MCF 10A (cell line): ENCODE data around the gene MAST2. TPM values are rescaled to one million over a fixed set of nuclear protein-coding genes. Genes with fewer than 3 reads are reported as not detected.

ENCODE experiments used
- BruUV-seq: library from RNA; stranded (reverse); fragments of 400-500 nt; replicated peaks from 2 replicates; lab custom pipeline; 2021; lab: Mats Ljungman, UMichigan
- CTCF ChIA-PET: fragments of 300-600 bp; sonication (Branson Sonifier 250); formaldehyde crosslinking; extraction: SDS; loops from one replicate; lab custom pipeline; 2021; ENCODE audit warnings: antibody characterized with exemption, inconsistent platforms; lab: Yijun Ruan, JAX
- POLR2A ChIA-PET: fragments of 300-600, 350-650 bp; sonication (Branson Sonifier 250); formaldehyde crosslinking; extraction: SDS; loops from one replicate; lab custom pipeline; 2020; ENCODE audit warnings: antibody characterized with exemption, inconsistent platforms; lab: Yijun Ruan, JAX
- DNase-seq: peaks from one replicate; pipeline ENCODE4 v3.0.0-alpha.2; 2018; ENCODE audit not compliant: unreplicated experiment
- H3K27ac Mint-ChIP-seq: one replicate; pipeline ENCODE4 v1.8.0; 2022; ENCODE audit warnings: mild to moderate bottlenecking, low read depth, mixed read lengths; ENCODE audit not compliant: unreplicated experiment
- H3K27me3 Mint-ChIP-seq: one replicate; pipeline ENCODE4 v1.8.0; 2022; ENCODE audit warnings: mixed read lengths; ENCODE audit not compliant: insufficient read depth, unreplicated experiment
- H3K36me3 Mint-ChIP-seq: one replicate; pipeline ENCODE4 v1.8.0; 2022; ENCODE audit warnings: mild to moderate bottlenecking, moderate library complexity, mixed read lengths; ENCODE audit not compliant: insufficient read depth, unreplicated experiment
- H3K4me1 Mint-ChIP-seq: one replicate; pipeline ENCODE4 v1.8.0; 2022; ENCODE audit warnings: mixed read lengths; ENCODE audit not compliant: insufficient read depth, unreplicated experiment
- H3K4me3 Mint-ChIP-seq: one replicate; pipeline ENCODE4 v1.8.0; 2022; ENCODE audit warnings: mild to moderate bottlenecking, moderate library complexity, mixed read lengths; ENCODE audit not compliant: unreplicated experiment
- H3K9me3 Mint-ChIP-seq: one replicate; pipeline ENCODE4 v1.8.0; 2022; ENCODE audit warnings: mixed read lengths; ENCODE audit not compliant: unreplicated experiment
- CTCF ChIP-seq: fragments of 200-600 bp; IDR thresholded peaks from one replicate; pipeline ENCODE4 v1.8.0; 2022; ENCODE audit warnings: antibody characterized with exemption, mild to moderate bottlenecking; ENCODE audit not compliant: unreplicated experiment
- intact Hi-C: fragments of 100-400 bp; cut with micrococcal nuclease; formaldehyde crosslinking; loops from 2 replicates; pipeline ENCODE4 v1.14.1; 2022
- total RNA-seq: library from RNA; stranded (reverse); gene quantifications from 2 replicates; pipeline ENCODE4 v1.2.3, GENCODE V29; 2022

The MAST2 gene
- total RNA-seq, 1 experiment from 2014 or later = 33.3 TPM

- CTCF ChIA-PET = interaction anchor here (0.7 kb wide), 2 partner anchors 219 to 276 kb away, joined by 3 read pairs; no protein-coding TSS in a partner anchor
- no peaks in the 10 kb centered on the region for H3K27me3 Mint-ChIP-seq
- H3K4me3 Mint-ChIP-seq = no peak overlapping the region
- no peak for TF ChIP-seq CTCF
- no TSS peak for BruUV-seq
- POLR2A ChIA-PET = no interaction called here
- H3K9me3 Mint-ChIP-seq = no peaks in the 10 kb centered on the region
- H3K4me1 Mint-ChIP-seq = no peaks in the 10 kb centered on the region
- DNase-seq = no peak
- H3K27ac Mint-ChIP-seq = no peak overlapping the region
- H3K36me3 Mint-ChIP-seq = peaks cover 42% of the 10 kb centered on the region
- intact Hi-C loops = no loop called here
Measured at GRCh38 chr1:46004492-46004891, 201.1 kb downstream of the MAST2 start.

GRCh38 chr1:46005594-46005993, 202.2 kb downstream of the MAST2 start:
- no peak overlapping the region for H3K27ac Mint-ChIP-seq
- H3K36me3 Mint-ChIP-seq = peaks cover 52% of the 10 kb centered on the region
- no TSS peak for BruUV-seq
- no peak for DNase-seq
- CTCF ChIA-PET = no interaction called here
- no peak for TF ChIP-seq CTCF
- no peaks in the 10 kb centered on the region for H3K4me1 Mint-ChIP-seq
- intact Hi-C loops = no loop called here
- no peak overlapping the region for H3K4me3 Mint-ChIP-seq
- H3K9me3 Mint-ChIP-seq = no peaks in the 10 kb centered on the region
- no peaks in the 10 kb centered on the region for H3K27me3 Mint-ChIP-seq
- POLR2A ChIA-PET = interaction anchor here (0.5 kb wide), 1 partner anchor 250 kb away, joined by 4 read pairs; no protein-coding TSS in a partner anchor

GRCh38 chr1:46008585-46008984, 205.2 kb downstream of the MAST2 start:
- H3K27ac Mint-ChIP-seq = no peak overlapping the region
- peaks cover 60% of the 10 kb centered on the region for H3K36me3 Mint-ChIP-seq
- ChIA-PET POLR2A (no interaction called here), CTCF (interaction anchor here (0.6 to 1.2 kb wide), 3 partner anchors 14 to 116 kb away, joined by 3 to 4 read pairs (median 3); no protein-coding TSS in a partner anchor)
- TF ChIP-seq CTCF = no peak
- H3K9me3 Mint-ChIP-seq = no peaks in the 10 kb centered on the region
- no peaks in the 10 kb centered on the region for H3K27me3 Mint-ChIP-seq
- no TSS peak for BruUV-seq
- no peak for DNase-seq
- no peak overlapping the region for H3K4me3 Mint-ChIP-seq
- no peaks in the 10 kb centered on the region for H3K4me1 Mint-ChIP-seq
- intact Hi-C loops = no loop called here

- no peak for TF ChIP-seq CTCF
- Mint-ChIP-seq H3K27me3 (no peaks in the 10 kb centered on the region), H3K36me3 (peaks cover 49% of the 10 kb centered on the region), H3K4me3 (no peak overlapping the region), H3K9me3 (no peaks in the 10 kb centered on the region), H3K27ac (no peak overlapping the region), H3K4me1 (no peaks in the 10 kb centered on the region)
- ChIA-PET POLR2A (interaction anchor here (0.8 kb wide), 1 partner anchor 125 kb away, joined by 3 read pairs; no protein-coding TSS in a partner anchor), CTCF (no interaction called here)
- intact Hi-C loops = no loop called here
- no peak for DNase-seq
- BruUV-seq = no TSS peak
Measured at GRCh38 chr1:46010611-46011010, 207.2 kb downstream of the MAST2 start.
